ENCODE measurements around the gene TTC9. TPM values are rescaled to one million over a fixed set of nuclear protein-coding genes. Genes with fewer than 3 reads are reported as not detected.
A peak's percentile ranks its signal among the peaks of the same experiment; 100 is the strongest.

Gene TTC9
- total and polyA plus RNA-seq, 10 of the 15 experiments (the other 5 are each of a cell fraction or from before 2014, with no cell fraction given), result 0.87 to 15.8 (median 7.8) TPM

DNA sequence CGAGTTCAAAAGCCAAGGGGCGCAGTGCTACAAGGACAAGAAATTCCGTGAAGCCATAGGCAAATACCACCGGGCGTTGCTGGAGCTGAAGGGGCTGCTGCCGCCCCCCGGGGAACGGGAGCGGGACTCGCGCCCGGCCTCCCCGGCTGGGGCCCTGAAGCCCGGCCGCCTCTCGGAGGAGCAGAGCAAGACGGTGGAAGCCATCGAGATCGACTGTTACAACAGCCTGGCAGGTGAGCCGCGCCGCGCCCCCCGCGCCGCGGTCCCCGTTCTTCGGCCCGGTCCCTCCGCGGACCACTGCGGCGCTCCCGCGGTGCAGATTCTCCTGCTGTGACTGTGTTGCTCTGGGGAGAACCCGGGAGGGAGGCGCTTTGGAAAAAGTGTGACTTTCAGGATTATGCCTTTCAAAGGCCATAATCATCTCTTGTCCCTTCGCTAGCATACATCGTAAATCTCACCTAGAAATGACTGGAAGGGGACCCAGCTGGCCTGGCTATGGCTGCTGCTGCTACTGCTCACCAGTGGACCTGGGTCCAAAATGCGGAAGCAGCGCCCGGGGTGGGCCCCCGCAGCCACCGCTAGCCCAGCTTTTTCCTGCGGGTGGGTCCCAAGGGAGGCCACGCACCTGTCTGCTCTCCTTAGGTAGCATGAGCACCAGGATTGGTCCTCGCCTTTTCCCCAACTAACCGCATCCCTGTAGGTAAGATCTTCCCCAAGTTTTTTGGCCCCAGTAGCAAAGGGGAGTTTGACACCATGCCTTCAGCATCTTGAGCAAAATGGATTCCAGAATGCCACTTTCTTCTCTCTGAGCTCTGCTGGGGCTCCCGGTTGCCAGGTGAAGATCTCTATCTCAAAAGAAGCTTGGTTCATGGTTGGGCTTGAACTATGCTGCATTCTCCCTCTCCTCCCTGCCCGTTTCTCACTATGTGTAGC is 853 bp downstream of the TTC9 start (continued):
- TF ChIP-seq IRF5 (IDR thresholded peaks at IDR 0.05; ENCODE audit: borderline replicate concordance), result peak; percentile 70; the same call in 1 of the 2 replicates
- no peak for TF ChIP-seq PML (IDR thresholded peaks at IDR 0.05; ENCODE audit: low read length)
- TF ChIP-seq, protein P1, sequence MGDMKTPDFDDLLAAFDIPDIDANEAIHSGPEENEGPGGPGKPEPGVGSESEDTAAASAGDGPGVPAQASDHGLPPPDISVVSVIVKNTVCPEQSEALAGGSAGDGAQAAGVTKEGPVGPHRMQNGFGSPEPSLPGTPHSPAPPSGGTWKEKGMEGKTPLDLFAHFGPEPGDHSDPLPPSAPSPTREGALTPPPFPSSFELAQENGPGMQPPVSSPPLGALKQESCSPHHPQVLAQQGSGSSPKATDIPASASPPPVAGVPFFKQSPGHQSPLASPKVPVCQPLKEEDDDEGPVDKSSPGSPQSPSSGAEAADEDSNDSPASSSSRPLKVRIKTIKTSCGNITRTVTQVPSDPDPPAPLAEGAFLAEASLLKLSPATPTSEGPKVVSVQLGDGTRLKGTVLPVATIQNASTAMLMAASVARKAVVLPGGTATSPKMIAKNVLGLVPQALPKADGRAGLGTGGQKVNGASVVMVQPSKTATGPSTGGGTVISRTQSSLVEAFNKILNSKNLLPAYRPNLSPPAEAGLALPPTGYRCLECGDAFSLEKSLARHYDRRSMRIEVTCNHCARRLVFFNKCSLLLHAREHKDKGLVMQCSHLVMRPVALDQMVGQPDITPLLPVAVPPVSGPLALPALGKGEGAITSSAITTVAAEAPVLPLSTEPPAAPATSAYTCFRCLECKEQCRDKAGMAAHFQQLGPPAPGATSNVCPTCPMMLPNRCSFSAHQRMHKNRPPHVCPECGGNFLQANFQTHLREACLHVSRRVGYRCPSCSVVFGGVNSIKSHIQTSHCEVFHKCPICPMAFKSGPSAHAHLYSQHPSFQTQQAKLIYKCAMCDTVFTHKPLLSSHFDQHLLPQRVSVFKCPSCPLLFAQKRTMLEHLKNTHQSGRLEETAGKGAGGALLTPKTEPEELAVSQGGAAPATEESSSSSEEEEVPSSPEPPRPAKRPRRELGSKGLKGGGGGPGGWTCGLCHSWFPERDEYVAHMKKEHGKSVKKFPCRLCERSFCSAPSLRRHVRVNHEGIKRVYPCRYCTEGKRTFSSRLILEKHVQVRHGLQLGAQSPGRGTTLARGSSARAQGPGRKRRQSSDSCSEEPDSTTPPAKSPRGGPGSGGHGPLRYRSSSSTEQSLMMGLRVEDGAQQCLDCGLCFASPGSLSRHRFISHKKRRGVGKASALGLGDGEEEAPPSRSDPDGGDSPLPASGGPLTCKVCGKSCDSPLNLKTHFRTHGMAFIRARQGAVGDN (IDR thresholded peaks at IDR 0.05), result 0 out of 2 replicates have a peak, but pooled peaks have one; percentile 27
- TF ChIP-seq MEF2B (IDR thresholded peaks at IDR 0.05; ENCODE audit: partially characterized antibody, poor library complexity, severe bottlenecking), result peak; percentile 93
- TF ChIP-seq SP1 (IDR thresholded peaks at IDR 0.05; ENCODE audit: low read depth, low read length), result no peak
- TF ChIP-seq ZSCAN29 (IDR thresholded peaks at IDR 0.05), result 0 out of 2 replicates have a peak, but pooled peaks have one; percentile 53
- 0 out of 2 replicates have a peak, but pooled peaks have one; percentile 26 for TF ChIP-seq NBN (IDR thresholded peaks at IDR 0.05)
- TF ChIP-seq NFXL1 (IDR thresholded peaks at IDR 0.05; ENCODE audit: borderline replicate concordance), result no peak
- 0 out of 2 replicates have a peak, but pooled peaks have one; percentile 55 for TF ChIP-seq CHD1 (IDR thresholded peaks at IDR 0.05; ENCODE audit: low read depth, low read length)
- 0 out of 2 replicates have a peak, but pooled peaks have one; percentile 18 for TF ChIP-seq NKRF (conservative IDR thresholded peaks at IDR 0.05)
- TF ChIP-seq, protein P2, sequence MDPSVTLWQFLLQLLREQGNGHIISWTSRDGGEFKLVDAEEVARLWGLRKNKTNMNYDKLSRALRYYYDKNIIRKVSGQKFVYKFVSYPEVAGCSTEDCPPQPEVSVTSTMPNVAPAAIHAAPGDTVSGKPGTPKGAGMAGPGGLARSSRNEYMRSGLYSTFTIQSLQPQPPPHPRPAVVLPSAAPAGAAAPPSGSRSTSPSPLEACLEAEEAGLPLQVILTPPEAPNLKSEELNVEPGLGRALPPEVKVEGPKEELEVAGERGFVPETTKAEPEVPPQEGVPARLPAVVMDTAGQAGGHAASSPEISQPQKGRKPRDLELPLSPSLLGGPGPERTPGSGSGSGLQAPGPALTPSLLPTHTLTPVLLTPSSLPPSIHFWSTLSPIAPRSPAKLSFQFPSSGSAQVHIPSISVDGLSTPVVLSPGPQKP (IDR thresholded peaks at IDR 0.05; ENCODE audit: low read depth, low read length), result peak; percentile 15; the same call in 1 of the 2 replicates
- TF ChIP-seq ZNF592 (IDR thresholded peaks at IDR 0.05), result peak; percentile 20; the same call in 1 of the 2 replicates
- peak; percentile 74 to 78 for TF ChIP-seq IKZF2 (IDR thresholded peaks at IDR 0.05)
- TF ChIP-seq SPI1 (IDR thresholded peaks at IDR 0.05; ENCODE audit: borderline replicate concordance, insufficient read depth, low read depth, low read length), result peak; percentile 81
- TF ChIP-seq SMAD1 (IDR thresholded peaks at IDR 0.05; ENCODE audit: low read depth, partially characterized antibody), result no peak

Measured in GM12878 (cell line).